K562 treated with DMSO at 1 percent for 24 hours (cell line): Measurements from ENCODE around the gene PPP1R2B. TPM values are rescaled to one million over a fixed set of nuclear protein-coding genes. Genes with fewer than 3 reads are reported as not detected.

Experiments
- total RNA-seq: library from RNA; unstranded; fragments of 300-600 nt; gene quantifications from 2 replicates; pipeline ENCODE4 v1.2.3, GENCODE V29; 2022; ENCODE audit warnings: low read depth; ENCODE audit not compliant: insufficient read depth

The PPP1R2B gene
- total RNA-seq: not detected in 2 replicates

GRCh38 chr5:156850206-156850751 lies at the start of gene PPP1R2B:
PPP1R2B (plus strand) TSS chr5:156850295; CDS start chr5:156850563, 268 bp downstream.

Other genes starting within 250 kb of the PPP1R2B start
- not detected in 2 replicates for gene TIMD4, start 112.9 kb downstream of the PPP1R2B start, total RNA-seq
- not detected in 2 replicates for gene HAVCR1, start 208.8 kb downstream of the PPP1R2B start, total RNA-seq